Body of pancreas (tissue), 4 donors: ENCODE measurements around the gene SIT1. TPM values are rescaled to one million over a fixed set of nuclear protein-coding genes. Genes with fewer than 3 reads are reported as not detected.

Experiments used
- ATAC-seq: fragments of 150-250 bp; one replicate; pipeline ENCODE4 v1.9.1; 2016
- DNase-seq, 4 donors: peaks; one replicate each; pipeline ENCODE4 v3.0.0-alpha.2; 2019
- H3K27ac ChIP-seq, 4 donors: fragments of 200-600 bp; sonication (generic); 1 replicate in 3 of 4; 2 replicates in 1 of 4; pipeline versions ENCODE4 v1.5.1 to v1.6.1; 2016 to 2019; ENCODE audit warnings: mild to moderate bottlenecking in 1 of 4, mixed read lengths in 1 of 4, moderate library complexity in 1 of 4
- H3K27me3 ChIP-seq, 2 donors: fragments of 200-600 bp; sonication (generic); one replicate each; pipeline ENCODE4 v1.6.0; 2016; ENCODE audit warnings: mild to moderate bottlenecking in 1 of 2
- H3K36me3 ChIP-seq, 2 donors: fragments of 200-600 bp; sonication (generic); replicated peaks in 1 of 2; 2 replicates each; pipeline ENCODE4 v1.5.1; 2016; ENCODE audit warnings: low read depth in 2 of 2; ENCODE audit not compliant: insufficient read depth in 1 of 2
- H3K4me1 ChIP-seq: fragments of 200-600 bp; sonication (generic); one replicate; pipeline ENCODE4 v1.6.0; 2016
- H3K4me3 ChIP-seq, 2 donors: fragments of 200-600 bp; sonication (generic); 1 replicate in 1 of 2; 2 replicates in 1 of 2; pipeline ENCODE4 v1.5.1; 2016 to 2019
- H3K9me3 ChIP-seq, 3 donors: fragments of 200-600 bp; sonication (generic); 1 replicate in 2 of 3; 2 replicates in 1 of 3; pipeline ENCODE4 v1.5.1; 2016
- CTCF ChIP-seq, 7 experiments: fragments of 450-650 bp in 4 of 7; fragments of 200-600 bp in 3 of 7; sonication (generic) in 3 of 7; IDR thresholded peaks; one replicate each; pipeline ENCODE4 v1.5.1; 2016 to 2019; ENCODE audit warnings: antibody characterized with exemption in 7 of 7
- POLR2A ChIP-seq, 3 donors: fragments of 450-650 bp; IDR thresholded peaks; one replicate each; pipeline ENCODE4 v1.6.1; 2016; ENCODE audit warnings: antibody characterized with exemption in 3 of 3, mild to moderate bottlenecking in 2 of 3
- WGBS, 2 donors: methylation state at CpG; one replicate each; pipeline ENCODE4 v1.1.5; 2017; 5-methylcytosine and 5-hydroxymethylcytosine counted together
- intact Hi-C: fragments of 100-400 bp; cut with DNase I; formaldehyde crosslinking; loops from one replicate; pipeline ENCODE4 v1.15.1; 2023
- total RNA-seq, 2 donors: library from RNA; depleted of rRNA; stranded (reverse); fragments of >200 nt; gene quantifications; one replicate each; pipeline ENCODE4 v1.1.0, GENCODE V29; 2016

Gene SIT1
- total RNA-seq, 2 donors from 2014 or later = 0.26 TPM; not detected in 1

- no peaks in the 10 kb centered on the region for H3K9me3 ChIP-seq
- H3K4me1 ChIP-seq = peaks cover 47% of the 10 kb centered on the region
- no peaks in the 10 kb centered on the region for H3K27me3 ChIP-seq
- intact Hi-C loops = no loop called here
- peak overlapping the region in 3 of 4 donors; percentile 16 to 87 (median 81) for H3K27ac ChIP-seq
- H3K4me3 ChIP-seq = no peak overlapping the region
- ATAC-seq (no peak), DNase-seq (no peak)
- WGBS, 2 donors = 96 to 100% methylated on average over 3 of the region's 3 CpGs
- H3K36me3 ChIP-seq = no peaks in the 10 kb centered on the region
- TF ChIP-seq POLR2A (IDR thresholded peaks at IDR 0.05) (no peak), CTCF (IDR thresholded peaks at IDR 0.05) (no peak)
Measured at GRCh38 chr9:35667939-35668338, 17.2 kb upstream of the SIT1 start.

- 85 to 91% methylated on average over 5 of the region's 5 CpGs for WGBS, 2 donors
- H3K9me3 ChIP-seq = no peaks in the 10 kb centered on the region
- no peaks in the 10 kb centered on the region for H3K36me3 ChIP-seq
- peaks cover 41% of the 10 kb centered on the region for H3K4me1 ChIP-seq
- no peak overlapping the region for H3K4me3 ChIP-seq
- intact Hi-C loops = no loop called here
- no peak overlapping the region for H3K27ac ChIP-seq
- TF ChIP-seq CTCF (IDR thresholded peaks at IDR 0.05) = no peak
- TF ChIP-seq POLR2A (IDR thresholded peaks at IDR 0.05) = no peak
- H3K27me3 ChIP-seq = no peaks in the 10 kb centered on the region
- no peak for DNase-seq
- ATAC-seq = no peak
Measured at GRCh38 chr9:35666549-35666948, 15.8 kb upstream of the SIT1 start.

GRCh38 chr9:35666045-35666444 is 15.3 kb upstream of the SIT1 start:
- no peaks in the 10 kb centered on the region for H3K36me3 ChIP-seq
- H3K4me1 ChIP-seq = peaks cover 45% of the 10 kb centered on the region
- 61 to 67% methylated on average over 1 of the region's 1 CpG for WGBS, 2 donors
- H3K4me3 ChIP-seq = no peak overlapping the region
- H3K27me3 ChIP-seq = no peaks in the 10 kb centered on the region
- H3K27ac ChIP-seq = no peak overlapping the region
- TF ChIP-seq POLR2A (IDR thresholded peaks at IDR 0.05) (no peak), CTCF (IDR thresholded peaks at IDR 0.05) (no peak)
- no peaks in the 10 kb centered on the region for H3K9me3 ChIP-seq
- intact Hi-C loops = no loop called here
- ATAC-seq = no peak
- no peak for DNase-seq

GRCh38 chr9:35665471-35665818 is 14.7 kb upstream of the SIT1 start:
- no peak overlapping the region for H3K4me3 ChIP-seq
- peak overlapping the region; percentile 3 to 72 (median 30) for H3K27ac ChIP-seq
- WGBS, 2 donors = 33 to 35% methylated on average over 5 of the region's 5 CpGs
- ATAC-seq = no peak
- intact Hi-C loops = no loop called here
- DNase-seq = no peak
- H3K36me3 ChIP-seq = no peaks in the 10 kb centered on the region
- peaks cover 49% of the 10 kb centered on the region for H3K4me1 ChIP-seq
- no peaks in the 10 kb centered on the region for H3K9me3 ChIP-seq
- no peak for TF ChIP-seq POLR2A (IDR thresholded peaks at IDR 0.05)
- TF ChIP-seq CTCF (IDR thresholded peaks at IDR 0.05) = no peak
- H3K27me3 ChIP-seq = no peaks in the 10 kb centered on the region
